Endothelial cell of umbilical vein (primary cell): ENCODE data around the gene TRIM16. TPM values are rescaled to one million over a fixed set of nuclear protein-coding genes. Genes with fewer than 3 reads are reported as not detected.
"Not testable (repeated sequence)": the region's sequence is repeated elsewhere in the genome, so short reads cannot be mapped to it uniquely, and the experiment has no call there.

Experiments used
- BruUV-seq: library from RNA; stranded (reverse); fragments of 400-500 nt; replicated peaks from 2 replicates; lab custom pipeline; 2021; lab: Mats Ljungman, UMichigan
- CTCF ChIA-PET: fragments of 300-600, 350-600 bp; sonication (Branson Sonifier 250); formaldehyde crosslinking; loops from one replicate; lab custom pipeline; 2021; ENCODE audit warnings: antibody characterized with exemption, inconsistent platforms; lab: Charles Lee
- POLR2A ChIA-PET: fragments of 300-600, 350-600 bp; sonication (Branson Sonifier 250); formaldehyde crosslinking; loops from one replicate; lab custom pipeline; 2021; ENCODE audit warnings: antibody characterized with exemption, inconsistent platforms; lab: Charles Lee
- DNase-seq: peaks from one replicate; pipeline ENCODE4 v3.0.0-alpha.2; 2011; ENCODE audit warnings: low read depth, low spot score
- FAIRE-seq: peaks from 2 replicates; lab custom pipeline; 2011; peaks lifted over from hg19 to GRCh38; lab: Jason Lieb, UNC
- H2AFZ ChIP-seq: 2 replicates; pipeline ENCODE4 v1.6.0; 2012; ENCODE audit warnings: low read depth, low read length, control low read depth, inconsistent platforms
- H3K27ac ChIP-seq: 2 replicates; pipeline ENCODE4 v1.5.1; 2011; ENCODE audit warnings: low read depth, mild to moderate bottlenecking, control low read depth, low read length, moderate library complexity; ENCODE audit not compliant: insufficient read depth
- H3K27me3 ChIP-seq, 2 experiments: 2 replicates each; pipeline versions ENCODE4 v1.6.0 to v1.6.1; 2011; ENCODE audit warnings: low read length in 2 of 2, mixed read lengths in 1 of 2; ENCODE audit not compliant: control insufficient read depth in 2 of 2, insufficient read depth in 2 of 2
- H3K36me3 ChIP-seq, 2 experiments: 2 replicates in 1 of 2; 3 replicates in 1 of 2; pipeline ENCODE4 v1.5.1; 2011; ENCODE audit warnings: low read length in 2 of 2, mild to moderate bottlenecking in 1 of 2, moderate library complexity in 1 of 2; ENCODE audit not compliant: control insufficient read depth in 2 of 2, insufficient read depth in 2 of 2; ENCODE audit errors: extremely low read depth in 1 of 2
- H3K4me1 ChIP-seq: 3 replicates; pipeline ENCODE4 v1.5.1; 2011; ENCODE audit warnings: mild to moderate bottlenecking, low read length; ENCODE audit not compliant: control insufficient read depth, insufficient read depth; ENCODE audit errors: extremely low read depth
- H3K4me2 ChIP-seq: 2 replicates; pipeline ENCODE4 v1.6.1; 2011; ENCODE audit warnings: low read length, control low read depth, mixed read lengths; ENCODE audit not compliant: insufficient read depth
- H3K4me3 ChIP-seq, 3 experiments: fragments of 200-600 bp in 1 of 3; sonication (generic), shearing (Covaris generic) in 1 of 3; replicated peaks in 1 of 3; 2 replicates each; pipeline ENCODE4 v1.5.1; 2011 to 2016; ENCODE audit warnings: control low read depth in 3 of 3, low read length in 3 of 3, mild to moderate bottlenecking in 2 of 3, inconsistent platforms in 1 of 3, low read depth in 1 of 3, moderate library complexity in 1 of 3; ENCODE audit not compliant: insufficient read depth in 1 of 3
- H3K79me2 ChIP-seq: 2 replicates; pipeline ENCODE4 v1.6.0; 2012; ENCODE audit warnings: low read length, inconsistent platforms; ENCODE audit not compliant: control insufficient read depth, insufficient read depth
- H3K9ac ChIP-seq: replicated peaks from 2 replicates; pipeline ENCODE3; 2011; ENCODE audit warnings: low read length, control low read depth; ENCODE audit not compliant: insufficient read depth; ENCODE audit errors: extremely low read depth
- H3K9me1 ChIP-seq: replicated peaks from 3 replicates; pipeline ENCODE4 v1.6.0; 2011; ENCODE audit warnings: mild to moderate bottlenecking, low read length; ENCODE audit not compliant: control insufficient read depth, insufficient read depth; ENCODE audit errors: extremely low read depth
- H3K9me3 ChIP-seq: replicated peaks from 2 replicates; pipeline ENCODE4 v1.5.1; 2012; ENCODE audit warnings: low read length, inconsistent platforms; ENCODE audit not compliant: control insufficient read depth, insufficient read depth
- H4K20me1 ChIP-seq: replicated peaks from 2 replicates; pipeline ENCODE3; 2011; ENCODE audit warnings: mild to moderate bottlenecking, low read length; ENCODE audit not compliant: control insufficient read depth, insufficient read depth; ENCODE audit errors: extremely low read depth
- POLR2A ChIP-seq: IDR thresholded peaks from 2 replicates; pipeline ENCODE4 v1.6.1; 2012; ENCODE audit warnings: low read depth, mild to moderate bottlenecking, control low read depth, low read length
- POLR2AphosphoS5 ChIP-seq: IDR thresholded peaks from 2 replicates; pipeline ENCODE4 v1.6.1; 2012; ENCODE audit warnings: low read depth, mild to moderate bottlenecking, control low read depth, low read length, moderate library complexity; ENCODE audit not compliant: insufficient read depth
- dilution Hi-C: fragments of 300-500 bp; cut with MboI; formaldehyde crosslinking; loops from one replicate; pipeline ENCODE4 v1.15.0; 2019; ENCODE audit warnings: low sequenced_read_pairs; ENCODE audit not compliant: extremely low pct_ligation_motif_present
- intact Hi-C: fragments of 100-400 bp; cut with micrococcal nuclease; formaldehyde crosslinking; loops from one replicate; pipeline ENCODE4 v1.10.0; 2022
- polyA plus RNA-seq, 4 experiments: library from polyadenylated mRNA; depleted of rRNA in 3 of 4; stranded (reverse) in 3 of 4; unstranded in 1 of 4; fragments of >200 nt; gene quantifications; 2 replicates each; pipeline versions ENCODE4 v1.2.1 to v1.2.3, GENCODE V29; 2011 to 2012; ENCODE audit warnings: missing spikeins in 1 of 4
- total RNA-seq: library from RNA; stranded (reverse); gene quantifications from 2 replicates; pipeline ENCODE4 v1.2.3, GENCODE V29; 2021
- TF ChIP-seq, protein P1 (sequence below): IDR thresholded peaks from 2 replicates; pipeline ENCODE4 v1.6.1; 2011; ENCODE audit not compliant: insufficient read depth, insufficient read length

Gene TRIM16
- total and polyA plus RNA-seq, 2 donors (not counting 3 experiments of a cell fraction or from before 2014, with no cell fraction given), result 41.7 to 50.3 TPM

DNA sequence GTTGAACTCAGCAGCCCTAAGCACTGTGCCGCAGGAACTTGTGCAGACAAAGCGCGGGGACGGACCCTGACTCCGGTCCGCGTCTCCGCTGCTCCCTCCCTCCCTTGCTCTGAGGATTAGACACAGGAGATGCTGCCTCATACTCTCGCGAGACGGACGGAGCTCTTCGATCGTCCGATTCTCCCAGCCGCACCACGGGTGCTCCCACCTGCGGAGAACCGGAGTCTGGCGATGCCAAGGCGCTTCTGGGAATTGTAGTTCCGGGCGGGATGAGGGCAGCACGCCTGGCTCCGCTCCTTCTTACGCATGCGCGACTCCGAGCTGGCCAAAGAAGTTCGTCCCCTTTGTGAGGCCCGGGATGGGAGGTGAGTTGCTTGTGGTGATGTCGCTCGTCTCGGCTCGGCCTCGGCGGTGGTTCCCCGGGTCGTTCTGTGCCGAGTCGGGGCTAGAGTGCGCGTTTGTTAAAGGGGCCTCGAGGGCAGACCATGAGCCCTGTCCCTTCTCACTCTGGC, 15.4 kb upstream of the TRIM16 start, which contains the start of gene ZNF286A:
TSS of gene ZNF286A (plus strand) at position 340 of the 512 bp plus-strand sequence. CDS start 578 bp downstream, outside the sequence.
- intact Hi-C loops, result loop anchor here (2.0 kb wide), 1 partner anchor 15 kb away; the partner anchor contains the start of gene TRIM16
- peak; percentile 60 for TF ChIP-seq POLR2A
- TF ChIP-seq POLR2AphosphoS5, result peak; percentile 27
- TF ChIP-seq, protein P1, sequence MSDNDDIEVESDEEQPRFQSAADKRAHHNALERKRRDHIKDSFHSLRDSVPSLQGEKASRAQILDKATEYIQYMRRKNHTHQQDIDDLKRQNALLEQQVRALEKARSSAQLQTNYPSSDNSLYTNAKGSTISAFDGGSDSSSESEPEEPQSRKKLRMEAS, result peak; percentile 47
- H3K9ac ChIP-seq, H3K9me1 ChIP-seq, H3K27me3 ChIP-seq, H4K20me1 ChIP-seq, H3K79me2 ChIP-seq, H3K9me3 ChIP-seq, H3K27ac ChIP-seq, dilution Hi-C loops, POLR2A ChIA-PET, H3K4me1 ChIP-seq, H3K36me3 ChIP-seq, BruUV-seq: not testable (repeated sequence)
- FAIRE-seq (peak; percentile 95), DNase-seq (peak; percentile 100)
- CTCF ChIA-PET, result interaction anchor here (1.2 kb wide), 1 partner anchor 48 kb away, joined by 3 read pairs; no protein-coding TSS in a partner anchor
- H3K4me3 ChIP-seq, result peak within 1 kb of the TSS; percentile 24 to 60 (median 45)
- H2AFZ ChIP-seq, result peak within 1 kb of the TSS; percentile 56
- peak within 1 kb of the TSS; percentile 44 for H3K4me2 ChIP-seq

DNA sequence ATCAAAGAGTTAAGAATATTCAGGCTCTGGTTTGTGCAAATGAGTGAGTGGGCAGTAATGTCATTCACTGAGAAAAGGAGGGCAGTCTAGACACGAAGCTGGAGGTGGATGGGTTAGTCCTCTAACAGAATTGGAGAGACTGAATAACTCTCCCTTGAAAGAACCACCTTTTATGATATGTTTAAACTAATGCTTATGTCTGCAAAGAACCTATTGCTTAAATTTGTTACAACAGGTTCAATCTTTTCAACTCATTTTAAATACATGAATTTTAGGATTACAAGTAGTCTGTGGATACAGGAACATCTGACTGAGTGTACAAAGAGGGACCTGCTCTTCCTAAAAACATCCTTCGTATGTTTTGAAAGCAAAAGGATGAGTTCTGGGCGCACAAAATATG, 14.9 kb upstream of the TRIM16 start:
- peak; percentile 33 for DNase-seq
- CTCF ChIA-PET, result interaction anchor here (1.2 kb wide), 1 partner anchor 47 kb away, joined by 3 read pairs; no protein-coding TSS in a partner anchor
- POLR2A ChIA-PET, H3K36me3 ChIP-seq, H4K20me1 ChIP-seq, FAIRE-seq, H3K27me3 ChIP-seq, H3K4me1 ChIP-seq, H3K79me2 ChIP-seq, H3K27ac ChIP-seq, H3K9me3 ChIP-seq, H3K9me1 ChIP-seq, dilution Hi-C loops, H3K9ac ChIP-seq: not testable (repeated sequence)
- H2AFZ ChIP-seq, result peak overlapping the region; percentile 39
- H3K4me2 ChIP-seq, result peak overlapping the region; percentile 44
- BruUV-seq, result TSS peak; percentile 79
- intact Hi-C loops, result loop anchor here (2.0 kb wide), 1 partner anchor 14 kb away; the partner anchor contains the start of gene TRIM16
- H3K4me3 ChIP-seq, result peak overlapping the region in 2 of 3 experiments; percentile 42 to 60

DNA sequence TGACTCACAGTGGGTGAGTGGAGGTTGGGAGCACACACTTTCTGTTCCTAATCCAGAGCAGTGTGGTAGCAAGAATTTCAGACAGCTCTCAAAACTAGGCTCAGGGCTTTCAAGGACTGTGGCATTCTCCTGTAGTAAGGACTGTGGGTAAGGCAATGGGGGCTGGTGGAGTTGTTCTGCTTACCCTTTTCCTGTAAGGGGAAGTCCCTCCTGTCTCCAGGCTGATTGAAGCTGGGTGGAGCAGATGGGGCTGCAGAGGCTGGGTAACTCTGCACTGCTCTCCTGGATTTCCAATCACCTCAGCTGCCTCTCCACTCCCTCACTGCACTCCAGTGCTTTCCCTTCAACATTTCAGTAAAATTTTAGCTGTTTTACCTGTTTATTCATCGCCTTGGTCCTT, 3.4 kb upstream of the TRIM16 start:
- peak; percentile 48 for FAIRE-seq
- H3K4me2 ChIP-seq, H3K4me3 ChIP-seq, H3K27ac ChIP-seq, dilution Hi-C loops, H3K27me3 ChIP-seq, BruUV-seq, DNase-seq, H3K4me1 ChIP-seq, H4K20me1 ChIP-seq, H3K9me1 ChIP-seq, H2AFZ ChIP-seq, H3K9me3 ChIP-seq, intact Hi-C loops, H3K36me3 ChIP-seq, CTCF ChIA-PET, H3K9ac ChIP-seq, POLR2A ChIA-PET, H3K79me2 ChIP-seq: not testable (repeated sequence)

DNA sequence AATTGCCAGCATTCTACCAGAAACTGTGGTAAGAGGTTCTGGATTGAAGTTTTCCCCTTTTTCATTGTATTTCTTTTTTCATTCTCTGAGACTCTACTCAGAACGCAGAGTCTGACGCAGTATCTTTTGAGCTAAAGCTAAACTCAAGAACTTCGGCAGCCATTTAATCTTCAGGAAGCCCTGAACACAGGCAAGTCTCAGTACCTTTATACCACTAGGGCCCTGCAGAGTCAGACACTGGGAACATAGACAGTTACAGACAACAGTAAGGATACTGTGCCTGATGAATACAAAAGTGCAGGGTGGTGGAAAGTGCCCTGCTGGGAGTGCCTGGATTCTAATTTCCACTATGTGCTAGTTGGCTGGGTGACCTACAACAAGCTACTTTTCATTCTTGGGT, 976 bp downstream of the TRIM16 start:
- H3K27ac ChIP-seq, H3K36me3 ChIP-seq, H4K20me1 ChIP-seq, intact Hi-C loops, H3K4me3 ChIP-seq, H3K27me3 ChIP-seq, dilution Hi-C loops, H3K9me3 ChIP-seq, BruUV-seq, POLR2A ChIA-PET, DNase-seq, H2AFZ ChIP-seq, H3K9me1 ChIP-seq, H3K9ac ChIP-seq, H3K79me2 ChIP-seq, H3K4me1 ChIP-seq, CTCF ChIA-PET, H3K4me2 ChIP-seq: not testable (repeated sequence)
- peak; percentile 12 for FAIRE-seq
